Neural crest cell (in vitro differentiated cells): ENCODE data around the gene TXNDC11. TPM values are rescaled to one million over a fixed set of nuclear protein-coding genes. Genes with fewer than 3 reads are reported as not detected.

ENCODE experiments used
- DNase-seq: peaks from one replicate; pipeline ENCODE4 v3.0.0; 2021; ENCODE audit warnings: low read depth, mixed read lengths, low spot score
- H3K27ac Mint-ChIP-seq: one replicate; pipeline ENCODE4 v1.8.0; 2021; ENCODE audit warnings: mild to moderate bottlenecking, mixed read lengths; ENCODE audit not compliant: unreplicated experiment
- H3K27me3 Mint-ChIP-seq: 2 replicates; pipeline ENCODE4 v1.8.0; 2021; ENCODE audit warnings: low read depth, mild to moderate bottlenecking, mixed read lengths
- H3K36me3 Mint-ChIP-seq: 2 replicates; pipeline ENCODE4 v1.8.0; 2021; ENCODE audit warnings: low read depth, mild to moderate bottlenecking, mixed read lengths
- H3K4me1 Mint-ChIP-seq: 2 replicates; pipeline ENCODE4 v1.8.0; 2021; ENCODE audit warnings: mixed read lengths
- H3K4me3 Mint-ChIP-seq: one replicate; pipeline ENCODE4 v1.8.0; 2021; ENCODE audit warnings: mild to moderate bottlenecking, mixed read lengths
- H3K9me3 Mint-ChIP-seq: 2 replicates; pipeline ENCODE4 v1.8.0; 2021; ENCODE audit warnings: mixed read lengths
- total RNA-seq: library from RNA; stranded (reverse); gene quantifications from 2 replicates; pipeline ENCODE4 v1.2.1, GENCODE V29; 2021
- TF ChIP-seq, protein P1 (sequence below): fragments of 200-600 bp; sonication (generic); conservative IDR thresholded peaks from 2 replicates; pipeline ENCODE4 v1.5.0; 2021; ENCODE audit warnings: antibody characterized with exemption, mild to moderate bottlenecking

The TXNDC11 gene
- total RNA-seq, 1 donor from 2014 or later = 16.9 TPM

DNA sequence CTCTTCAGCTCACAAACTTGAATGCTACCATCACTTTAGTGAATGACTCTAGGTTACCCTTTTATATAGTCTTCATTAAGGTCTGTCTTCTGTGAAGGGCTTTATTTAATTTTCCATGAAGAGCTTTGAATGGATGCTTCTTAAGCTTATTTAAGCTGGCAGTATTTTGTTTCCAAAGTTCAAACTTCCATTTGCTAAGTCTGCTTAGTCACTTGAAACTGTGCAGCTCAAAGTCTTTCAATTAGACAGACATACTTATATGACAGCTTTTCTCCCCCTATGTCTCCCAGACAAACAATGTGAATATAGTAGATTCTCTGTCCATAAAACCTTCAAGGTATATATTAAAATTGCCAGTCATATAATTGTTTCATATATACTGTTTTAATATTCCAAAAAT lies 23.5 kb downstream of the TXNDC11 start:
- no peak for DNase-seq
- Mint-ChIP-seq H3K9me3 (no peaks in the 10 kb centered on the region), H3K27ac (no peak overlapping the region), H3K27me3 (no peaks in the 10 kb centered on the region), H3K4me1 (peaks cover 17% of the 10 kb centered on the region), H3K4me3 (no peak overlapping the region), H3K36me3 (peaks cover 11% of the 10 kb centered on the region)
- TF ChIP-seq, protein P1, sequence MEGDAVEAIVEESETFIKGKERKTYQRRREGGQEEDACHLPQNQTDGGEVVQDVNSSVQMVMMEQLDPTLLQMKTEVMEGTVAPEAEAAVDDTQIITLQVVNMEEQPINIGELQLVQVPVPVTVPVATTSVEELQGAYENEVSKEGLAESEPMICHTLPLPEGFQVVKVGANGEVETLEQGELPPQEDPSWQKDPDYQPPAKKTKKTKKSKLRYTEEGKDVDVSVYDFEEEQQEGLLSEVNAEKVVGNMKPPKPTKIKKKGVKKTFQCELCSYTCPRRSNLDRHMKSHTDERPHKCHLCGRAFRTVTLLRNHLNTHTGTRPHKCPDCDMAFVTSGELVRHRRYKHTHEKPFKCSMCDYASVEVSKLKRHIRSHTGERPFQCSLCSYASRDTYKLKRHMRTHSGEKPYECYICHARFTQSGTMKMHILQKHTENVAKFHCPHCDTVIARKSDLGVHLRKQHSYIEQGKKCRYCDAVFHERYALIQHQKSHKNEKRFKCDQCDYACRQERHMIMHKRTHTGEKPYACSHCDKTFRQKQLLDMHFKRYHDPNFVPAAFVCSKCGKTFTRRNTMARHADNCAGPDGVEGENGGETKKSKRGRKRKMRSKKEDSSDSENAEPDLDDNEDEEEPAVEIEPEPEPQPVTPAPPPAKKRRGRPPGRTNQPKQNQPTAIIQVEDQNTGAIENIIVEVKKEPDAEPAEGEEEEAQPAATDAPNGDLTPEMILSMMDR = no peak

DNA sequence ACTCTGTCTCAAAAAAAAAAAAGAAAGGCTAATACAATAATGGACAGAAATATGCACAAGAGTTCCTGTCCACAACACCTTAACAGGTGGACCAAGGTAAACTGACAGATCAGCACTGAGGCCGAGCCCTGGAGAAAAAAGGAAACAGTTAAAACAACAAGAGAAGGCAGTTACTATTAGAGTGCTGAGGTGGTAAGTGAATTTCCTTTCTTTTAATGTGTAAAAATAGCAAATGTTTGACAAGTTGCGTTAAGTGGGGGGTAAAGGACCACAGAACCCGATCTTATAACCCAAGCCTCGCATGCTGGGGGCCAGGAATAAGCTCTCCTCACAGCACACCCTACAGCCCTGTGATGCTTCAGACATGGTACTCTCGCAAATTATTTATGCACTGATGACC lies 24.8 kb downstream of the TXNDC11 start:
- DNase-seq = no peak
- Mint-ChIP-seq H3K4me3 (no peak overlapping the region), H3K4me1 (peaks cover 17% of the 10 kb centered on the region), H3K27me3 (no peaks in the 10 kb centered on the region), H3K36me3 (peaks cover 11% of the 10 kb centered on the region), H3K9me3 (no peaks in the 10 kb centered on the region), H3K27ac (no peak overlapping the region)
- TF ChIP-seq, protein P1 = no peak

DNA sequence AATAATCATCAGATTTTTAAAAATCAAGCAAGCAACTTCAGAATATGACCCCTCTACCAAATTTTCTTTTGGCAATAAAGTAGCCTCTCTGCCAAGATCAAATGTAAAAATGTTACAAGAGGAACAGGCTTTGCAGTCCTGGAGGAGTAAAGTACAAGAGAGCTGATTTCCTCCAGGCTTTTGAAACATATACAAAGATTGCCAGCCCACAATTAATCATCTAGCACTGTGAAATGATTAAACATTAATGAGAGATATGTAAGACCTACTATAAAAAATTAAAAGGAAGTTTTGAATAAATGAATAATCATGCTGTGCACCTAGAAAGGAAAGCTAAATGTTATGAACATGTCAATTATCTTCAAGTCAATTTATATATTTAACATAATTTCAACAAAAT lies 26.3 kb downstream of the TXNDC11 start:
- no peak overlapping the region for H3K27ac Mint-ChIP-seq
- no peaks in the 10 kb centered on the region for H3K27me3 Mint-ChIP-seq
- peaks cover 17% of the 10 kb centered on the region for H3K4me1 Mint-ChIP-seq

DNA sequence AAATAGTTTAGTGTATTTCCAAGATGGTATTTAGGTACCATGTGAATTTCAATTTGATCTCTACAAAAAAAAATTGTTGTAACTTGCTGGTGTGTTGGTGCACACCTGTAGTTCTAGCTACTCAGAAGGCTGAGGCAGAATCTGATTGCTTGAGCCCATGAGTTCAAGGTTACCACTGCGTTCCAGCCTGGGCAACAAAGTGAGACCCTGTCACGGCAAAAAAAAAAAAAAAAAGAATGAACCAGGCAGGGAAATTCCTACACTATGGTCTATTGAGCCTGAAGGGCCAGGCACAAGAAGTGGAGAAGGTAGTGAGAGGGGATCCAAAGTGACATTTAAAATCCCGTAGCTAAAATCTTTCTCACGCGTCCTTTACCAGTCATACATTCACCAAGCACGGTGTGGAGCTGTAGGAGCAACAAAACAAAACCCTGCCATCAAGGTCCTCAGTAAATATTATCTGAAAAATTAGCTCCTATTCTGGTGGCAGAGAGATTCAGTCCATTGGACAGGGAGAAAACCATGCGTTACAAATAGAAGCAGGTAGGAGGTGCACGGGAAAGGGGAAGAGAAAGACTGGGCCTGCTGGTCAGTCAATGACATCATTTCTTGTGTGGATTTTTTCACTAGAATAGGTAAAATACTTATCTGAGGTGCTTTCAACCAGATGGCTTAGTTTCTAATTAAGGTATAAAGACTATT lies 27.3 kb downstream of the TXNDC11 start:
- no peak for DNase-seq
- peaks cover 17% of the 10 kb centered on the region for H3K4me1 Mint-ChIP-seq
- H3K36me3 Mint-ChIP-seq = peaks cover 11% of the 10 kb centered on the region
- H3K27ac Mint-ChIP-seq = no peak overlapping the region
- no peaks in the 10 kb centered on the region for H3K27me3 Mint-ChIP-seq
- TF ChIP-seq, protein P1 = no peak
- no peak overlapping the region for H3K4me3 Mint-ChIP-seq
- H3K9me3 Mint-ChIP-seq = no peaks in the 10 kb centered on the region

More for the DNA sequence above, 26.3 kb downstream of the TXNDC11 start:
- Mint-ChIP-seq H3K4me3 (no peak overlapping the region), H3K36me3 (peaks cover 11% of the 10 kb centered on the region), H3K9me3 (no peaks in the 10 kb centered on the region)
- TF ChIP-seq, protein P1 = no peak
- no peak for DNase-seq

DNA sequence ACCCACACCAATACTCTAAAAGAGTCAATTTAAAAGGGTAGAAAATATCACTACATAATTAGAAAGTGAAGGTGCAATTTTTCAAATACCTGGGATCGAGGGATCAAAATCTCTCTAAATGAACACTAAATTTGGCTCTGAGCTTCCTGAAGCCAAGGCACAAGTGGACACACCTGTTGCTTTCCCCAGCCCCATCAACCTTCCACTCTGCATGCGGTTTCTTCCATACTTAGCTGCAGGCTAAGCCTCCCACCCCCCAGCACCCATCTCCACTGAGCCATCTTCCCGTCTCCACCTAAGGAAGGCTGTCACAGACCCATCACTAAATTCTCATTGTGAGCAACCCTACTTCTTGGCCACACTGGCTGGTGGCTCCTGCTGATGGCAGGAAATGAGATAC lies 30.5 kb downstream of the TXNDC11 start:
- Mint-ChIP-seq H3K4me1 (peaks cover 4% of the 10 kb centered on the region), H3K36me3 (peaks cover 5% of the 10 kb centered on the region), H3K4me3 (no peak overlapping the region), H3K9me3 (no peaks in the 10 kb centered on the region), H3K27me3 (no peaks in the 10 kb centered on the region), H3K27ac (no peak overlapping the region)
- DNase-seq = no peak
- TF ChIP-seq, protein P1 = no peak
